ENCODE measurements around the gene RXFP4. TPM values are rescaled to one million over a fixed set of nuclear protein-coding genes. Genes with fewer than 3 reads are reported as not detected.

RXFP4 gene
- polyA plus RNA-seq, 1 donor: 0.34 TPM

DNA sequence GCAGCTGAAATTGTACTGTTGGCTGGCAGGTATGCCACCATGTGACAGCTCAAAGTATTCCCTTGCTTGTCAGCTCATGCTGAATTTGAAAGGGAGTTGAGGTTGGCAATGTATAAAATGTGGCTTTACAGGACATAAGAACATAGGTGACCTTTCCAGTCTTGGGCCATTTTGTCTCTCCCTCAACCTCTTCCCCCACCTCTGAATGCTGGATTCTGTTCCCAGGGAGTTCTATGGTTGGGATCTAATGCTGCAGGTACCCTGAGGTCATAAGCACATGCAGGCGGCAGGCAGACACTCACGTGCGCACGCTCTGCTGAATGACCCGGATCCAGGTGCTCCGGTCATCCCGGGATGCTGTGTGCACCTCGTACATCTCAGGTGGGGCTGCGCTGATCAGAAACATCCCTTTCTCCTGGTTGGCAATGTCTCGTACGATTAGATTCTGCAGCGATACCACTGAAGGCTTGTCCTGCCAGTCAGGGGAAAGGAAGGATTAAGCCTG lies 16.0 kb downstream of the RXFP4 start:
- Histone ChIP-seq H3K4me1 (ENCODE audit: control insufficient read depth, insufficient read depth, low read length) (no peaks in the 10 kb centered on the region), H3K4me3 (ENCODE audit: low read length) (no peak overlapping the region), H3K27ac (ENCODE audit: low read length) (no peak overlapping the region), H3K36me3 (ENCODE audit: control insufficient read depth, insufficient read depth, low read length) (peaks cover 80% of the 10 kb centered on the region), H3K27me3 (ENCODE audit: control insufficient read depth, insufficient read depth, low read length) (no peaks in the 10 kb centered on the region), H3K9me3 (ENCODE audit: control insufficient read depth, low read depth, low read length) (no peaks in the 10 kb centered on the region)
- DNase-seq: no peak
- no CpG with 5 or more reads among the region's 12 CpGs for WGBS (ENCODE audit: insufficient coverage, low lambda C conversion rate)

DNA sequence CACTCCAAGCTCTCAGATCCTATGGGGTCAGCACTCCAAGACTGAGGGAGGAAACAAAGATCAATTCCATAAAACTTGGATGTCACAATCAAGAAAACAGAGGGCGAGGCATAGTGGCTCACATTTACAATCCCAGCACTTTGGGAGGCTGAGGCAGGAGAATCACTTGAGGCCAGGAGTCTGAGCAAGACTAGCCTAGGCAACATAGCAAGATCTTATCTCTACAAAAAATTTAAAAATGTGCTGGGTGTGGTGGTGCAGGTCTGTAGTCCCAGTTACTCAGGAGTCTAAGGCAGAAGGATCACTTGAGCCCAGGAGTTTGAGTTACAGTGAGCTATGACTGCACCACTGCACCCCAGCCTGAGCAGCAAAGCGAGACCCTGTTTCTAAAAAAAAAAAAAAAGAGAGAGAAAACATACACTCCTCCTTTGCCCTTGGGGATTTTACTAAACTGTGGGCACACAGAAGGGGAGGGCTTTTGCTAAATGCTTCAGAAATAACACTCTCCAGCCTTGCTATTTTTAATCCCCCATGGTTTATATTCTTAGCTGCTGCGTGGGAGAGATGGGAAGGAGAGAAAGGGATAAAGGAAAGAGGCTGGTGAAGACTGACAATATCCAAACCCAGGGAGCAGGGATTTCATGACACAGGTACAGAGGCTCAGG lies 18.8 kb downstream of the RXFP4 start:
- no CpG with 5 or more reads among the region's 3 CpGs for WGBS (ENCODE audit: insufficient coverage, low lambda C conversion rate)
- Histone ChIP-seq H3K4me1 (ENCODE audit: control insufficient read depth, insufficient read depth, low read length) (no peaks in the 10 kb centered on the region), H3K27me3 (ENCODE audit: control insufficient read depth, insufficient read depth, low read length) (no peaks in the 10 kb centered on the region), H3K27ac (ENCODE audit: low read length) (no peak overlapping the region), H3K4me3 (ENCODE audit: low read length) (no peak overlapping the region), H3K36me3 (ENCODE audit: control insufficient read depth, insufficient read depth, low read length) (peaks cover 79% of the 10 kb centered on the region), H3K9me3 (ENCODE audit: control insufficient read depth, low read depth, low read length) (no peaks in the 10 kb centered on the region)
- no peak for DNase-seq

DNA sequence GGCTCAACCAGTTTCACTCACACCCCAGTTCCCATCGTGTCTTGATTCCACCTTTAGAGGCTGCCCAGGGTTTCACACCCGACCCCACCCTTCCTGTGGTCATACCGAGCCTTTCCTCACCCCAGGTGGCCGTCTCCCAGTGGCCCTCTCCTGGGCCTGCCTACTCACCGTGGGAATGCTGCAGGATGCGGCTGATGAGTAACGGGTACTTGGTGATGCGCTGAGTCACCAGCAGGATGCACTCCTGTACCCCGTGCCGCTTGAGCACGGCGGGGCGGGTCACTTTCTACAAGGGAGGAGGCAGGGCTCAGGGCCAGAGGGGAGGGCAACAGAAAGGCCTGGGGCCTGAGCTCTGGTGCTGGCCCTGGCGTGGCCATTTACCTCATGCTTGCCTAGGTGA lies 20.5 kb downstream of the RXFP4 start:
- peaks cover 2% of the 10 kb centered on the region for H3K4me1 ChIP-seq (ENCODE audit: control insufficient read depth, insufficient read depth, low read length)
- DNase-seq: no peak
- WGBS (ENCODE audit: insufficient coverage, low lambda C conversion rate): no CpG with 5 or more reads among the region's 14 CpGs
- H3K27me3 ChIP-seq (ENCODE audit: control insufficient read depth, insufficient read depth, low read length): no peaks in the 10 kb centered on the region
- peaks cover 83% of the 10 kb centered on the region for H3K36me3 ChIP-seq (ENCODE audit: control insufficient read depth, insufficient read depth, low read length)
- H3K9me3 ChIP-seq (ENCODE audit: control insufficient read depth, low read depth, low read length): no peaks in the 10 kb centered on the region
- H3K4me3 ChIP-seq (ENCODE audit: low read length): no peak overlapping the region
- H3K27ac ChIP-seq (ENCODE audit: low read length): no peak overlapping the region

DNA sequence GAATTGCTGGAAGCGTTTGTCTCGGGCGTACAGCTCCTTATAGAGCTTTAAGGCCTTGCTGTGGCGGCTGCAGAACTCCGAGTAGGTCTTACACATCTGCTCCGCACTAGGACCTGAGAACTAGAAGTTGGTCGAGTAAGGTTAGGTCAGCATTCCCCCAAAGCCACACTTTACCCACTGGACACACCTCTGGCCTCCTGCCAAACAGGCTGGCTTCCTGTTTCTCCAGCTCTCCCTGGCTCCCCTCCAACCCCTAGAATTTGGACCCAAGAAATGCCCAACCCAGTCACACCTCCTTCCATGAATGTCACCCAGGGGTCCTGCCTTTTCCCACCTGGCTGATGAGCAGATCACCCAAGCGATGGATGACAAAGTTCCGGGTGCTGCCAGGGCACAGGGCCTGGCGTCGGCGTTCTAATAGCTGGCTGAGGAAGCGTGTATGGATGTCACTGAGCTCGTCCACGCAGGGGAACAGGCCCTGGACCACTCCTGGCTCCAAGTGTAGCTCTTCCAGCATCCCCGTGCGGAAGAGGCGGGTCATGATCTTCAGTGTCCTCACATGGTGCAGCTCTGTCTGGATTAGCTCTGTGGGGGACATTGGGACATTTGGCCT lies 21.3 kb downstream of the RXFP4 start:
- no peak for DNase-seq
- WGBS (ENCODE audit: insufficient coverage, low lambda C conversion rate): no CpG with 5 or more reads among the region's 18 CpGs
- no peak overlapping the region for H3K4me3 ChIP-seq (ENCODE audit: low read length)
- no peaks in the 10 kb centered on the region for H3K27me3 ChIP-seq (ENCODE audit: control insufficient read depth, insufficient read depth, low read length)
- no peak overlapping the region for H3K27ac ChIP-seq (ENCODE audit: low read length)
- H3K9me3 ChIP-seq (ENCODE audit: control insufficient read depth, low read depth, low read length): no peaks in the 10 kb centered on the region
- H3K36me3 ChIP-seq (ENCODE audit: control insufficient read depth, insufficient read depth, low read length): peaks cover 86% of the 10 kb centered on the region
- peaks cover 8% of the 10 kb centered on the region for H3K4me1 ChIP-seq (ENCODE audit: control insufficient read depth, insufficient read depth, low read length)

DNA sequence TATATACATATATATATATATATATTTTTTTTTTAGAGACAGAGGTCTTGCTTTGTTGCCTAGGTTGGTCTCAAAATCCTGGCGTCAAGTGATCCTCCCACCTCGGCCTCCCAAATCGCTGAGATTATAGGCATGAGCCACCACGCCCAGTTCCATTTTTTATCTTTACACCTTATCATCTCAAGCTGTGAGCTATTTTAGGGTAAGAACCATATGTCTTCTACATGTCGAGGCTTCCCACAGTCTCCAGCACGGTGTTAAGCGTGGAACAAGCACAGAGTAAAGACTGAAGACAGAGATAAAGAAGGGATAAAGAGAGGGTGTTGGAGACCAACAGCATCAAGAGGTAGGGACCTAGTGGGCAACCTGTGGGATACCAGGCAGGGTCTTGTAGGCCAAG lies 22.8 kb downstream of the RXFP4 start:
- WGBS (ENCODE audit: insufficient coverage, low lambda C conversion rate): 100% methylated on average over 1 of the region's 7 CpGs
- H3K9me3 ChIP-seq (ENCODE audit: control insufficient read depth, low read depth, low read length): no peaks in the 10 kb centered on the region
- H3K4me3 ChIP-seq (ENCODE audit: low read length): no peak overlapping the region
- peaks cover 87% of the 10 kb centered on the region for H3K36me3 ChIP-seq (ENCODE audit: control insufficient read depth, insufficient read depth, low read length)
- no peak overlapping the region for H3K27ac ChIP-seq (ENCODE audit: low read length)
- DNase-seq: no peak
- no peaks in the 10 kb centered on the region for H3K27me3 ChIP-seq (ENCODE audit: control insufficient read depth, insufficient read depth, low read length)
- H3K4me1 ChIP-seq (ENCODE audit: control insufficient read depth, insufficient read depth, low read length): peaks cover 14% of the 10 kb centered on the region

DNA sequence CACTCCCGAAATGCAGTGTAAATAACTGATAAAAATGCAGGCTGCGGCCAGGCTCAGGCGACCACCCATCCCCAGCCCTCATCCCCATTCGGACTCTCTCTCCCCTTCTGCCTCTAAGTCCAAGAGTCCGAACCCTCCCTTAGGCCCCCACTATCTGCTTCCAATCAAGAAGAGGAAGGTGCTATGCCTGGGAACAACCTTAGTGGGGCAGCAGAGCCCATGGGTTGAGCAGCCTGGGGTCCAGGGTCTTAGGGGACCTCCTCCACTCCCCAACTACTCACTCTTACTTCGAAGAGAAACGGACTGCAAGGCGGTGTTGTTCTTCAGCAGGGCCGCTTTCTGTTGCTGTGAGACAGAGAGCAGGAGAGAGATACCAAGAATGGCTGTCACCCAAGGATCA lies 24.7 kb downstream of the RXFP4 start:
- H3K4me3 ChIP-seq (ENCODE audit: low read length): no peak overlapping the region
- no peaks in the 10 kb centered on the region for H3K9me3 ChIP-seq (ENCODE audit: control insufficient read depth, low read depth, low read length)
- no peak overlapping the region for H3K27ac ChIP-seq (ENCODE audit: low read length)
- no CpG with 5 or more reads among the region's 9 CpGs for WGBS (ENCODE audit: insufficient coverage, low lambda C conversion rate)
- no peak for DNase-seq
- no peaks in the 10 kb centered on the region for H3K27me3 ChIP-seq (ENCODE audit: control insufficient read depth, insufficient read depth, low read length)
- peaks cover 86% of the 10 kb centered on the region for H3K36me3 ChIP-seq (ENCODE audit: control insufficient read depth, insufficient read depth, low read length)
- H3K4me1 ChIP-seq (ENCODE audit: control insufficient read depth, insufficient read depth, low read length): peaks cover 20% of the 10 kb centered on the region

DNA sequence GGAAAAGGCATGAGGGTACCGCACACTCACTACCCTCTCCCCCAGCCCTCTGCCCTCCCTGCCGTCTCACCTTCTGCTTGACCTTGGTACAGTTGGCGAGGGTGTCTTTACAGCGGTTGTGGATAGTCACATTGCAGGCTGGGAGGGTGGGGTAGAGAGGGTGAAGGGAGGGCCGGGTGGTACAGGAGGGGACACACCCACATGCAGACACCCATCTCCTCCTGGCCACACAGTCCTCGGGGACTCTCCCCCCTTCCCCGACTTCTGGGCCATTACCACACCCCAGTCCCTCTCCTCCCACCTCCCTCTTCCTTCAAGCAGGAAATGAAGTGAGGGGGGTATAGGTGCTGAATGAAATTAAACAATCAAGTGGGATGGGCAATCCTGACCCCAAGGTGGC lies 25.3 kb downstream of the RXFP4 start:
- peaks cover 81% of the 10 kb centered on the region for H3K36me3 ChIP-seq (ENCODE audit: control insufficient read depth, insufficient read depth, low read length)

DNA sequence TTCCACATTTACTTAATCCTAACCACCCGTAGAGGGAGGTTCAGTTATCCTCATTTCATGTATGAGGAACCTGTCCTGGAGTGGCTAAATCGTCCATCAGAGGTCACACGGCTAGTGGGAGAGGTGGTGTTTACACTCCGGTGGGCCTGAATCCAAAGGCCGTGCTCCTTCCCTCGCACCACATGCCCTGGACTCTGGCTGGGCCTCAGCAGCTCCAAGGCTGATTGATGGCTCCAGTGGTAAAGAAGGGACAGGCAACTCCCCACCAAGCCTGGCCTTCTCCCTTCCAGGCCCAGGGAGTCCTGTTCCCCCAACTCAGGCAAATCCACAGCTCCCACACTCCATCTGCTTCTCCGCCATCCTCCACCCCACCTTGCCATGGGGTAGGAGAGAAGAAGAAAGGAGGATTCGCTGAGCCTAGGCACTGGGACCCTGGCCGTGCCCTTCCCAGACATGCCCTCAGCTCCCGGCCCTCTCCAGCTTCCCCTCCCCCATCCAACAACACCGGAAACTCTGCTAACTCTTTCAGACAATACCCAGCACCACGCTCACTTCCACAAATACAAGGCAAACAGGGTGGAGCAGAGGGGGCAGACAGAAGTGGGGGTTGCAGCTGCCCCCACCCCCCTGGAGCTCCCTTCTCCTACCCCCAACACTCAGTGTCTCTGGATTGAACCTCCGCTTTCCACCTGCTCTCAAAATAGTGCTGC lies 26.1 kb downstream of the RXFP4 start:
- Histone ChIP-seq H3K27ac (ENCODE audit: low read length) (peak overlapping the region; percentile 41), H3K27me3 (ENCODE audit: control insufficient read depth, insufficient read depth, low read length) (no peaks in the 10 kb centered on the region), H3K4me3 (ENCODE audit: low read length) (no peak overlapping the region), H3K4me1 (ENCODE audit: control insufficient read depth, insufficient read depth, low read length) (peaks cover 24% of the 10 kb centered on the region), H3K36me3 (ENCODE audit: control insufficient read depth, insufficient read depth, low read length) (peaks cover 78% of the 10 kb centered on the region), H3K9me3 (ENCODE audit: control insufficient read depth, low read depth, low read length) (no peaks in the 10 kb centered on the region)
- whole genome bisulfite sequencing (ENCODE audit: insufficient coverage, low lambda C conversion rate): no CpG with 5 or more reads among the region's 13 CpGs
- no peak for DNase-seq

More for the DNA sequence above, 25.3 kb downstream of the RXFP4 start:
- DNase-seq: no peak
- H3K9me3 ChIP-seq (ENCODE audit: control insufficient read depth, low read depth, low read length): no peaks in the 10 kb centered on the region
- peaks cover 20% of the 10 kb centered on the region for H3K4me1 ChIP-seq (ENCODE audit: control insufficient read depth, insufficient read depth, low read length)
- H3K27me3 ChIP-seq (ENCODE audit: control insufficient read depth, insufficient read depth, low read length): no peaks in the 10 kb centered on the region
- H3K27ac ChIP-seq (ENCODE audit: low read length): no peak overlapping the region
- no peak overlapping the region for H3K4me3 ChIP-seq (ENCODE audit: low read length)
- WGBS (ENCODE audit: insufficient coverage, low lambda C conversion rate): 20% methylated on average over 1 of the region's 7 CpGs

DNA sequence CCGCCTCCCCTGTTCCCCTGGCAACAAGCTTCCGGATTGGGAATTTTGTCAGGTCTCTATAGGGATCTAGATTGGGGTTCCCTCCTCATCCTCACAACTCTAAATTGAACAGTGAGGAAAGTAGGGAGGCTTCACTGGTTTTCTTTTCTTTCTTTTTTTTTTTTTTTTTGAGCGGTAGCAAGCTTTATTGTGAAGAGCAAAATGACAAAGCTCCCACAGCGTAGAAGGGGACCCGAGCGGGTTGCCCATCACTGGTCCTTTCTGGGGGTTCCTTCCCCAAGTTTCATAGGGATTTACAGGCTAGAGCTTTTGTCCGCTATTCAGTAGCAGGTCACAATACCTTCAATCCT lies 26.6 kb downstream of the RXFP4 start:
- peak in 1 of 2 donors; percentile 2 for DNase-seq
- H3K27ac ChIP-seq (ENCODE audit: low read length): no peak overlapping the region
- H3K4me1 ChIP-seq (ENCODE audit: control insufficient read depth, insufficient read depth, low read length): peaks cover 24% of the 10 kb centered on the region
- H3K27me3 ChIP-seq (ENCODE audit: control insufficient read depth, insufficient read depth, low read length): no peaks in the 10 kb centered on the region
- WGBS (ENCODE audit: insufficient coverage, low lambda C conversion rate): no CpG with 5 or more reads among the region's 7 CpGs
- no peak overlapping the region for H3K4me3 ChIP-seq (ENCODE audit: low read length)
- H3K36me3 ChIP-seq (ENCODE audit: control insufficient read depth, insufficient read depth, low read length): peaks cover 75% of the 10 kb centered on the region
- H3K9me3 ChIP-seq (ENCODE audit: control insufficient read depth, low read depth, low read length): no peaks in the 10 kb centered on the region

DNA sequence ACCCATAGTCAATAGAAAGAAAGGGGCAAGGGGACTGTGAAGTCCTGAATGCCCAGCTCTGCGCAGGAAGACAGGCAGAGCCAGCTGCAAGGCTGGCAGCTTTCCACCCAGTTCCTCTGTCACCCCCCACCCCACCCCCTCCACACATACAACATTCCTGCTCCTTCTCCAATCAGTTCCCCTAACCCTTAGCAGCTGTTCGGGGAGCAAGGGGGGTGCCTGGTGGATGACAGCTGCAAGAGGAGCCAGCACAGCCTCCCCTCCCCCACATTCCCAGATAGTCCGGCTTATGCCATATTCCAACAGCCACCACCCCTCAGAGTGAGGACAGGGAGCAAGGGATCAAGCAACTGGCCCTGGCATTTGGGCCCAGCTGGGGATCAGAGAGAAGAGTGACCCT lies 27.2 kb downstream of the RXFP4 start:
- DNase-seq: peak in 1 of 2 donors; percentile 27
- no CpG with 5 or more reads among the region's 3 CpGs for WGBS (ENCODE audit: insufficient coverage, low lambda C conversion rate)
- Histone ChIP-seq H3K27me3 (ENCODE audit: control insufficient read depth, insufficient read depth, low read length) (no peaks in the 10 kb centered on the region), H3K4me1 (ENCODE audit: control insufficient read depth, insufficient read depth, low read length) (peaks cover 24% of the 10 kb centered on the region), H3K36me3 (ENCODE audit: control insufficient read depth, insufficient read depth, low read length) (peaks cover 72% of the 10 kb centered on the region), H3K27ac (ENCODE audit: low read length) (no peak overlapping the region), H3K9me3 (ENCODE audit: control insufficient read depth, low read depth, low read length) (no peaks in the 10 kb centered on the region), H3K4me3 (ENCODE audit: low read length) (no peak overlapping the region)
